A549 (cell line): ENCODE measurements around the gene DBNDD2. TPM values are rescaled to one million over a fixed set of nuclear protein-coding genes. Genes with fewer than 3 reads are reported as not detected.

Experiments used
- ATAC-seq, 2 experiments: fragments of 200-7000 bp in 1 of 2; fragments of >200 bp in 1 of 2; cut with Nextera tagmentation in 1 of 2; cut with Tn5 transposase in 1 of 2; 3 replicates each; pipeline versions ENCODE4 v1.8.0 to v1.9.1; 2018 to 2020; ENCODE audit warnings: mild to moderate bottlenecking in 1 of 2, moderate library complexity in 1 of 2
- CTCF ChIA-PET: fragments of 300-600 bp; sonication (Branson Sonifier 250); formaldehyde crosslinking; extraction: SDS; loops from one replicate; lab custom pipeline; 2021; ENCODE audit warnings: antibody characterized with exemption, inconsistent platforms; lab: Yijun Ruan, JAX
- POLR2A ChIA-PET: fragments of 350-600 bp; formaldehyde crosslinking; extraction: SDS; loops from one replicate; lab custom pipeline; 2021; ENCODE audit warnings: antibody characterized with exemption, inconsistent platforms; lab: Yijun Ruan, JAX
- DNase-seq, 2 experiments: peaks; one replicate each; pipeline versions ENCODE4 v3.0.0 to v3.0.0-alpha.2; 2011 to 2016; ENCODE audit warnings: low read depth in 1 of 2, low spot score in 1 of 2
- FAIRE-seq: peaks from 2 replicates; lab custom pipeline; 2011; peaks lifted over from hg19 to GRCh38; lab: Jason Lieb, UNC
- H3K27ac ChIP-seq, 2 experiments: fragments of >200 bp; sonication (Bioruptor Twin); formaldehyde crosslinking; 3 replicates each; pipeline ENCODE4 v1.5.1; 2016 to 2017
- H3K4me1 ChIP-seq: fragments of >200 bp; sonication (Bioruptor Twin); formaldehyde crosslinking; 3 replicates; pipeline ENCODE4 v1.6.1; 2016
- H3K4me2 ChIP-seq: fragments of >200 bp; sonication (Bioruptor Twin); formaldehyde crosslinking; 3 replicates; pipeline ENCODE4 v1.6.1; 2016
- H3K4me3 ChIP-seq: fragments of >200 bp; sonication (Bioruptor Twin); formaldehyde crosslinking; 3 replicates; pipeline ENCODE4 v1.5.1; 2016
- H3K9me3 ChIP-seq: fragments of >200 bp; sonication (Bioruptor Twin); formaldehyde crosslinking; 3 replicates; pipeline ENCODE4 v1.6.1; 2016
- BCL3 ChIP-seq: fragments of >200 bp; sonication (Bioruptor Twin); formaldehyde crosslinking; IDR thresholded peaks from 3 replicates; pipeline ENCODE4 v1.6.1; 2016
- BHLHE40 ChIP-seq: IDR thresholded peaks from 2 replicates; pipeline ENCODE4 v1.6.1; 2012; ENCODE audit warnings: low read depth, low read length, inconsistent platforms
- CBX2 ChIP-seq: fragments of 200-600 bp; sonication (generic); IDR thresholded peaks from 2 replicates; pipeline ENCODE4 v1.6.1; 2016; ENCODE audit warnings: low read depth, mild to moderate bottlenecking, borderline replicate concordance
- CBX8 ChIP-seq: fragments of 200-600 bp; sonication (generic); IDR thresholded peaks from 2 replicates; pipeline ENCODE4 v1.6.1; 2016
- CHD2 ChIP-seq: fragments of 150-350 bp; IDR thresholded peaks from 2 replicates; pipeline ENCODE4 v1.6.1; 2014; ENCODE audit warnings: low read length; ENCODE audit not compliant: partially characterized antibody
- CHD4 ChIP-seq: fragments of 200-600 bp; sonication (generic); IDR thresholded peaks from 2 replicates; pipeline ENCODE4 v1.6.1; 2016; ENCODE audit warnings: antibody characterized with exemption, mild to moderate bottlenecking, borderline replicate concordance
- CTCF ChIP-seq: fragments of >200 bp; sonication (Bioruptor Twin); formaldehyde crosslinking; IDR thresholded peaks from 3 replicates; pipeline ENCODE4 v1.5.1; 2016
- EP300 ChIP-seq, 2 experiments: fragments of >200 bp; sonication (Bioruptor Twin); formaldehyde crosslinking; IDR thresholded peaks; 2 replicates in 1 of 2; 3 replicates in 1 of 2; pipeline ENCODE4 v1.6.1; 2016 to 2017
- GATA3 ChIP-seq: IDR thresholded peaks from 2 replicates; pipeline ENCODE4 v1.6.1; 2012; ENCODE audit warnings: borderline replicate concordance
- HEYL ChIP-seq: fragments of 250-450 bp; sonication (Bioruptor Pico); IDR thresholded peaks from 2 replicates; pipeline ENCODE4 v1.8.0; 2021; ENCODE audit warnings: mild to moderate bottlenecking, moderate library complexity
- HMGXB4 ChIP-seq: fragments of 250-450 bp; sonication (Bioruptor Pico); IDR thresholded peaks from 2 replicates; pipeline ENCODE4 v1.5.0; 2021; ENCODE audit warnings: mild to moderate bottlenecking, moderate library complexity, borderline replicate concordance
- HOXB5 ChIP-seq: fragments of 250-450 bp; sonication (Bioruptor Pico); IDR thresholded peaks from 2 replicates; pipeline ENCODE4 v1.5.0; 2020; ENCODE audit warnings: mild to moderate bottlenecking, moderate library complexity
- JUNB ChIP-seq: fragments of >200 bp; sonication (Bioruptor Twin); formaldehyde crosslinking; IDR thresholded peaks from 2 replicates; pipeline ENCODE4 v1.6.1; 2016
- KDM5A ChIP-seq: fragments of 200-600 bp; sonication (generic); IDR thresholded peaks from 2 replicates; pipeline ENCODE4 v1.6.1; 2016; ENCODE audit warnings: antibody characterized with exemption, mild to moderate bottlenecking
- MAFK ChIP-seq: fragments of 450-650 bp; IDR thresholded peaks from 2 replicates; pipeline ENCODE4 v1.6.1; 2014; ENCODE audit not compliant: partially characterized antibody
- MAX ChIP-seq: IDR thresholded peaks from 2 replicates; pipeline ENCODE4 v1.6.1; 2012
- PBX3 ChIP-seq: IDR thresholded peaks from 2 replicates; pipeline ENCODE4 v1.6.1; 2012
- POLR2A ChIP-seq: IDR thresholded peaks from 2 replicates; pipeline ENCODE4 v1.6.1; 2012; ENCODE audit warnings: mild to moderate bottlenecking, low read length
- RAD21 ChIP-seq, 2 experiments: fragments of >200 bp in 1 of 2; sonication (Bioruptor Twin) in 1 of 2; formaldehyde crosslinking in 1 of 2; IDR thresholded peaks in 1 of 2; conservative IDR thresholded peaks in 1 of 2; 2 replicates in 1 of 2; 3 replicates in 1 of 2; pipeline ENCODE4 v1.6.1; 2012 to 2018; ENCODE audit warnings: inconsistent platforms in 1 of 2
- RNF2 ChIP-seq: fragments of 200-600 bp; sonication (generic); IDR thresholded peaks from 2 replicates; pipeline ENCODE4 v1.6.1; 2016; ENCODE audit warnings: low read depth, mild to moderate bottlenecking, antibody characterized with exemption, moderate library complexity, borderline replicate concordance
- SREBF2 ChIP-seq: fragments of 450-650 bp; IDR thresholded peaks from 2 replicates; pipeline ENCODE4 v1.6.1; 2014; ENCODE audit warnings: mild to moderate bottlenecking, moderate library complexity
- TFCP2L1 ChIP-seq: fragments of 250-450 bp; sonication (Bioruptor Pico); IDR thresholded peaks from 2 replicates; pipeline ENCODE4 v1.5.0; 2021; ENCODE audit warnings: mild to moderate bottlenecking
- ZFP36 ChIP-seq: fragments of 450-650 bp; IDR thresholded peaks from 2 replicates; pipeline ENCODE4 v1.6.1; 2014; ENCODE audit warnings: borderline replicate concordance; ENCODE audit not compliant: partially characterized antibody
- ZNF302 ChIP-seq: fragments of 250-450 bp; sonication (Bioruptor Pico); IDR thresholded peaks from 2 replicates; pipeline ENCODE4 v1.9.0; 2021; ENCODE audit warnings: inconsistent platforms, mild to moderate bottlenecking, moderate library complexity
- WGBS: methylation state at CpG from one replicate; pipeline ENCODE4 v1.1.6; 2017; ENCODE audit errors: missing lambda C conversion rate; 5-methylcytosine and 5-hydroxymethylcytosine counted together
- polyA plus RNA-seq, 4 experiments: library from polyadenylated mRNA; depleted of rRNA in 3 of 4; stranded (reverse); fragments of >200 nt; fragmentation: RNase III in 1 of 4; extraction: RNeasy Plus Mini Kit Qiagen cat#74134 plus additional on column Dnase treatment in 1 of 4; gene quantifications; 2 replicates in 3 of 4; 3 replicates in 1 of 4; pipeline ENCODE4 v1.2.3, GENCODE V29; 2011 to 2017

The DBNDD2 gene
- polyA plus RNA-seq, 2 of the 4 experiments (the other 2 are of a cell fraction) = 6.5 to 20.9 TPM

GRCh38 chr20:45412653-45413052 is 4.6 kb downstream of the DBNDD2 start:
- H3K9me3 ChIP-seq = no peaks in the 10 kb centered on the region
- no peak overlapping the region for H3K27ac ChIP-seq
- H3K4me1 ChIP-seq = peaks cover 13% of the 10 kb centered on the region
- DNase-seq = no peak
- CTCF ChIA-PET = interaction anchor here (0.8 to 4.0 kb wide), 7 partner anchors 24 to 358 kb away, joined by 3 to 24 read pairs (median 4); partner anchors contain the start of gene SYS1
- H3K4me2 ChIP-seq = no peak overlapping the region
- FAIRE-seq = no peak
- POLR2A ChIA-PET = interaction anchor here (1.0 kb wide), 1 partner anchor 24 kb away, joined by 3 read pairs; no protein-coding TSS in a partner anchor
- TF ChIP-seq TFCP2L1 (no peak), MAFK (no peak), SREBF2 (no peak), EP300 (IDR thresholded peaks at IDR 0.05) (no peak), ZNF302 (CRISPR knock-in tag) (no peak), HEYL (CRISPR knock-in tag) (no peak), RNF2 (no peak), CTCF (no peak)
- no peak for ATAC-seq
- no peak overlapping the region for H3K4me3 ChIP-seq
- WGBS = 57% methylated on average over 5 of the region's 5 CpGs

- TF ChIP-seq GATA3 (no peak), CHD4 (no peak), JUNB (no peak), KDM5A (no peak), RAD21 (conservative IDR thresholded peaks at IDR 0.05 in 1 of 2, IDR thresholded peaks at IDR 0.05 in 1 of 2) (no peak), HMGXB4 (CRISPR knock-in tag) (no peak), POLR2A (no peak), CBX2 (no peak), PBX3 (no peak), CBX8 (no peak), ZFP36 (no peak), BHLHE40 (no peak), CHD2 (no peak), BCL3 (no peak), MAX (no peak), ZNF302 (CRISPR knock-in tag) (no peak), HOXB5 (CRISPR knock-in tag) (no peak), EP300 (IDR thresholded peaks at IDR 0.05) (no peak)
- ChIA-PET POLR2A (interaction anchor here (1.0 kb wide), 1 partner anchor 23 kb away, joined by 3 read pairs; no protein-coding TSS in a partner anchor), CTCF (interaction anchor here (0.5 to 4.0 kb wide), 7 partner anchors 10 to 358 kb away, joined by 3 to 24 read pairs (median 3); partner anchors contain the start of gene SYS1)
- Histone ChIP-seq H3K27ac (no peak overlapping the region), H3K4me2 (no peak overlapping the region), H3K4me3 (no peak overlapping the region), H3K4me1 (peaks cover 21% of the 10 kb centered on the region), H3K9me3 (no peaks in the 10 kb centered on the region)
- FAIRE-seq (no peak), DNase-seq (no peak), ATAC-seq (no peak)
- WGBS = 4% methylated on average over 3 of the region's 3 CpGs
These were observed 5.4 kb downstream of the DBNDD2 start for GRCh38 chr20:45413479-45413878.
